GM12865 (cell line): ENCODE results near the gene REEP5.

Experiments used
- DNase-seq: peaks from one replicate; pipeline ENCODE4 v3.0.0; 2010; ENCODE audit warnings: low read depth
- H3K4me3 ChIP-seq: 2 replicates; pipeline ENCODE4 v1.5.1; 2011; ENCODE audit warnings: mild to moderate bottlenecking, low read depth, low read length, control low read depth
- TF ChIP-seq, protein P1 (sequence below): IDR thresholded peaks from 2 replicates; pipeline ENCODE4 v1.5.1; 2011; ENCODE audit warnings: low read length, control low read depth, low read depth, inconsistent platforms; ENCODE audit not compliant: insufficient read depth; ENCODE audit errors: missing control alignments

Gene REEP5

DNA sequence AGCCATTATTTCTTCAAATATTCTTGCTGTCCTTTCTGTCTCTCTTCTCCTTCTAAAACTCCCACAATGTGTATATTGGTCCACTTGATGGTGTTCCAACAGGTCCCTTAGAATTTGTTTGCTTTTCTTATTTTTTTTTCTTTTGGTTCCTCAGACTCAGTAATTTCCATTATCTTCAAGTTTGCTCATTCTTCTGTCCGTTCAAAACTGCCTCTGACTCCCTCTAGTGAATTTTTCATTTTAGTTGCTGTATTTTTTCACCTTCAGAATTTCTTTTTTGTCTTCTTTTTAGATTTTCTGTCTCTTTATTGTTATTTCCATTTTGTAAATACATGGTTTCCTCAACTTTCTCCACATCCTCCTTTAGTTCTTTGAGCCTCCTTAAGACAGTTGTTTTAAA, 67.4 kb downstream of the REEP5 start:
- DNase-seq: no peak
- H3K4me3 ChIP-seq: no peak overlapping the region
- TF ChIP-seq, protein P1, sequence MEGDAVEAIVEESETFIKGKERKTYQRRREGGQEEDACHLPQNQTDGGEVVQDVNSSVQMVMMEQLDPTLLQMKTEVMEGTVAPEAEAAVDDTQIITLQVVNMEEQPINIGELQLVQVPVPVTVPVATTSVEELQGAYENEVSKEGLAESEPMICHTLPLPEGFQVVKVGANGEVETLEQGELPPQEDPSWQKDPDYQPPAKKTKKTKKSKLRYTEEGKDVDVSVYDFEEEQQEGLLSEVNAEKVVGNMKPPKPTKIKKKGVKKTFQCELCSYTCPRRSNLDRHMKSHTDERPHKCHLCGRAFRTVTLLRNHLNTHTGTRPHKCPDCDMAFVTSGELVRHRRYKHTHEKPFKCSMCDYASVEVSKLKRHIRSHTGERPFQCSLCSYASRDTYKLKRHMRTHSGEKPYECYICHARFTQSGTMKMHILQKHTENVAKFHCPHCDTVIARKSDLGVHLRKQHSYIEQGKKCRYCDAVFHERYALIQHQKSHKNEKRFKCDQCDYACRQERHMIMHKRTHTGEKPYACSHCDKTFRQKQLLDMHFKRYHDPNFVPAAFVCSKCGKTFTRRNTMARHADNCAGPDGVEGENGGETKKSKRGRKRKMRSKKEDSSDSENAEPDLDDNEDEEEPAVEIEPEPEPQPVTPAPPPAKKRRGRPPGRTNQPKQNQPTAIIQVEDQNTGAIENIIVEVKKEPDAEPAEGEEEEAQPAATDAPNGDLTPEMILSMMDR: no peak

DNA sequence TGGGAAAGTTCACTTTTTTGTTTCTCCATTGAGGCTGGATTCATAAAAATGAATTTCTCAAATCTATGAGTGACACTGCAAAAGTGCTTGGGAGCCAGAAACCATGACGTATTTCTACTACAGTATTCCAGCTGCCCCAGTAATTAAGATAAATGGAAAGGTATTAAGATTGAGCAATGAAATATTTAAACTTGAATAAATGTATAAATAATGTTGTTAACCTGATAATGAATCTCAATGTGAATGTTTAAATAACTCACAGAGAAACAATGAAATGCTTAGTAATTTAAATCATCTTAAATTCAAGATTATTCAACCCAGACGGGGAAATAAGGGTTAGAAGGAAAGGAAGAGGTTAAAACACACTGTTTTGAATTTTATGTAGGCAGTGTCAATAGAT, 72.1 kb downstream of the REEP5 start:
- no peak overlapping the region for H3K4me3 ChIP-seq
- TF ChIP-seq, protein P1: no peak
- DNase-seq: no peak

DNA sequence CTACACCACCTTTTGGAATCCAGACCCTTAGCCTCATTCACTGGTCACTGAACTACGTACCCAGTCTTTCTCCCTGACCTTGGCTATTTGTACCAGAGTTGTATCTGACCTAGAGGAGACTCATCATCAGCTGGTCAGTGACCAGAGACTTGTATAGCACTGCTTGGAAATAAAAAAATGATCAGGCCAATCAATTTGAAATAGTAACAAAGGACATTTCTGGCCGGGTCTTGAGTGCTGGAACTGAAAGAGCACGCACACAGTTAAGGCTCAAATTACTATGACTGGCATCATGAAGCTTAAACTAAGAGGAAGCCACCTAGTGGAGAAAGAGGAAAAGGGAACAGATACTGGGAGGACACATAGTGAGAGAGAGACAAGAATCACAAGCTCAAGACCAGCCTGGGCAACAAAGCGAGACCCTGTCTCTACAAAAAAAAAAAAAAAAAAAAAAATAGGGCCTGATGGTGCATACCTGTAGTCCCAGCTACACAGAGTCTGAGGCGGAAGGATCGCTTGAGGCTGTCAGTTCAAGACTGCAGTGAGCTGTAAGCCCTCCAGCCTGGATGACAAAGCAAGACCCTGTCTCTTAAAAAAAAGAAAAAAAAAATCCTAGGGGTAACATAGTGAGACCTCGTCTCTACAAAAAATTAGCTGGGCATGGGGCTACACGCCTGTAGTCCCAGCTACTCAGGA, 73.8 kb downstream of the REEP5 start:
- H3K4me3 ChIP-seq: no peak overlapping the region
- peak; percentile 80 for DNase-seq
- TF ChIP-seq, protein P1: peak; percentile 64

DNA sequence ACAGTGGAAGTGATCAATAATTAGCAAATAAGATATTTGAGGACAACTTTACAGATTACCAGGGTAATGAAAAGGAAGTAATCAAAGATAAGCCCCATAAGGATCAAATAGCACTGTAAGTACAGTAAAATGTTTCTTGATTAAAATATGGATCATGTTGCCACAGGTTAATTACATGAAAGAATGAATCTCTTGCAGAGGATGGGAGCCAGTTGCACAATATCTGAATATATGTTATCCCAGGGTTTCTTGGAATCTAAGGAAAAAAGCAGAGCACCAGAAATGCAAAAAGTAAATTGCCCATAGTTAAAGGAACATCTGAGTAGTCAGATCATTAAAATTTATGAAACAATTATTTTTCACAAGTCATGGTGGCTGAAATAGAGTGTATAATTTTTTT, 74.7 kb downstream of the REEP5 start:
- DNase-seq: no peak

DNA sequence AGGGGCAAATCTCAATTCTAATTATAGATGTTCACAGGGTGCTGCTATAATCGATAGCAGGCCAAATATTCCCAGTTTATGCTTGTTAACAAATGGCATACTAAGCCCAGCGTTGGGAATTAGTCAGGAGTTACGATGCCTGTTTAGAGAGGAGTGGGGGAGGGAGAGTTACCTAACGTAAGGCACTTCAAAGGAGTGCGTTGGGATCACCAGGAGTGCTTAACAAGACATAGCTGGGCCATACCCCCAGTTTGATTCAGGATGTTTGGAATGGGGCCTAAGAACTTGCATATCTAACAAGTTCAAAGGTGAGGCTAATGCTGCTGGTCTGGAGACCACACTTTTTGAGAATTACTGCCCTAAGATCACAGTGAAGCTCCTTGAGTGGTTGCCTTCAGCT, 75.5 kb downstream of the REEP5 start:
- no peak for DNase-seq
- TF ChIP-seq, protein P1: no peak
- no peak overlapping the region for H3K4me3 ChIP-seq

More for the DNA sequence above, 74.7 kb downstream of the REEP5 start:
- H3K4me3 ChIP-seq: no peak overlapping the region
- TF ChIP-seq, protein P1: no peak

DNA sequence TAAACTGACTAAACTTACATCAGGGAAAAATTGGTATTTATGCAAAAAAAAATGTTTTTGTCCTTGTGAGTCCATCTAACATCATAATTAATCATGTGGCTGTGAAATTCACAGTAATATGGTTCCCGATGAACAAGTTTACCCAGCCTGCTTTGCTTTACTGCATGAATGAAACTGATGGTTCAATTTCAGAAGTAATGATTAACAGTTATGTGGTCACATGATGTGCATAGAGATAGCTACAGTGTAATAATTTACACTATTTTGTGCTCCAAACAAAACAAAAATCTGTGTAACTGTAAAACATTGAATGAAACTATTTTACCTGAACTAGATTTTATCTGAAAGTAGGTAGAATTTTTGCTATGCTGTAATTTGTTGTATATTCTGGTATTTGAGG, 77.5 kb downstream of the REEP5 start:
- TF ChIP-seq, protein P1: no peak
- no peak for DNase-seq
- H3K4me3 ChIP-seq: no peak overlapping the region

DNA sequence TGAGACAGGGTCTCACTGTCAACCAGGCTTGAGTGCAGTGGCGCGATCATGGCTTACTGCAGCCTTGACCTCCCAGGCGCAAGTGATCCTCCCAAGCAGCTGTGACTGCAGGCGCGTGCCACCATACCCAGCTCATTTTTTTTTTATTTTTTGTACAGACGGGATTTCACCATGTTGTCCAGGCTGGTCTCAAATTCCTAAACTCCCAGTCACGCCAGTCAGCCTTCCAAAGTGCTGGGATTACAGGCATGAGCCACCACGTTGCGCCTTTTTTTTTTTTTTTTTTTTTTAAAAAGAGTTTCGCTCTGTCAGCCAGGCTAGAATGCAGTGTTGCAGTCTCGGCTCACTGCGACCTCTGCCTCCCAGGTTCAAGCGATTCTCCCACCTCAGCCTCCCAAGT, 88.1 kb downstream of the REEP5 start:
- TF ChIP-seq, protein P1: no peak
- H3K4me3 ChIP-seq: no peak overlapping the region
- DNase-seq: no peak
